Left cardiac atrium (tissue), 4 donors: ENCODE measurements around the gene ADK. TPM values are rescaled to one million over a fixed set of nuclear protein-coding genes. Genes with fewer than 3 reads are reported as not detected.
A peak's percentile ranks its signal among the peaks of the same experiment; 100 is the strongest.

Experiments
- ATAC-seq, 2 donors: fragments of 200-7000 bp; cut with Tn5 transposase; one replicate each; pipeline ENCODE4 v1.9.1; 2020; ENCODE audit warnings: mild to moderate bottlenecking in 2 of 2, moderate library complexity in 2 of 2
- DNase-seq: peaks from one replicate; pipeline ENCODE4 v3.0.0-alpha.2; 2020
- intact Hi-C, 2 donors: fragments of 100-400 bp; cut with DNase I; formaldehyde crosslinking; loops; one replicate each; pipeline versions ENCODE4 v1.14.1 to v1.15.1; 2022 to 2023
- long read RNA-seq: library from polyadenylated mRNA; unstranded; transcript quantifications from one replicate; pipeline ENCODE4 v2.0.0, GENCODE V29; 2021
- total RNA-seq, 2 donors: library from RNA; stranded (reverse); fragmentation: NEBNext Ultra II Directional; extraction: Animal tissue kit (Norgen Biotek cat#: 25700); gene quantifications; one replicate each; pipeline ENCODE4 v1.2.1, GENCODE V29; 2021
- donor health status: DM: no; HTN: yes; CAD: no.
- donor health status: DM: no; HTN: yes; CAD: no; lungs with severe emphysema.
- donor health status: DM: yes; HTN: yes; CAD: no.
- donor health status: Dilated cardiomyopathy.

Gene ADK
- total RNA-seq = 10 to 100 TPM; 31.2 to 34.9 TPM
- long read RNA-seq, transcript ADK-201 (11 exons, 1,169 nt) = major isoform, 23 of 29 reads
- long read RNA-seq, partial matches to known transcripts = 0 of 29 reads
- long read RNA-seq, other reads (novel, unspliced or antisense) = 3 of 29 reads

- DNase-seq = peak; percentile 100
- intact Hi-C loops = loop anchor here in 1 of 2 donors (10.0 kb wide), 1 partner anchor 64 kb away; no protein-coding TSS in a partner anchor
- peak; percentile 97 to 98 for ATAC-seq
Observed at GRCh38 chr10:74150990-74151878, at the start of gene ADK. Gene ADK (plus strand): TSS chr10:74151221. CDS start chr10:74151279, 58 bp downstream.

DNA sequence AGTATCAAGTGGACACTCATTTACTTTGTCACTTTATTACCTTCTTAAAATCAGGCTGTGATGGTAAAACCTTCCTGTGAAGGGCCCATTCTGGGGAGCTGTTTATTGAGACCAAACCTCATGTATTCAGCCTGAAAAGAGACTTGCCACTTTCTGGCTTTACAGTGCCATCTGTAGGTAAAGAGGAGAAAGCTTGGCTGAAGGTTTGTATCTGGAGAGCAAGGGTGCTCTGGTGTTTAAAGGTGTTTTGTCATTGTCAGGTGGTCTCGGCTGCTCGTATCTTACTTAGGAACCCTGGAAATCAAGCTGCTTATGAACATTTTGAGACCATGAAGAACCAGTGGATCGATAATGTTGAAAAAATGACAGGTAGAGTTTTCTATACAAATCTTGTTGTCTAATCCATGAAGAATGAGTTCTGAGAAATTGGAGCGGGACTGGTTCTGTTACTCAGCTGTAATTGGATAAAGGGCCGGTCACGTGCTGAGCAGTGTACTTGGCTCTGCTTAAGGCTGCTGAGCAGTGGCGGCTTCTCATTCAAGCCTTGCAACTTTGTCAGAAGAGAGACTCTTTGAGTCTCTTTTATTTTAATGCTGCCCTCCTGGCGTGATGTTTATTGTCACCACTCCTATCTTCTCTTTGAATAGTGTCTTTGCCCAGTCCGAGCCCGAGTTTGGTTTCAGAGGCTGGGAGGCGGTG lies 47.3 kb upstream of the ADK start:
- ATAC-seq = peak in 1 of 2 donors; percentile 57
- no peak for DNase-seq
- intact Hi-C loops = no loop called here

- no peak for ATAC-seq
- DNase-seq = no peak
- intact Hi-C loops = no loop called here
Observed at GRCh38 chr10:74104480-74104879, 46.5 kb upstream of the ADK start.

DNA sequence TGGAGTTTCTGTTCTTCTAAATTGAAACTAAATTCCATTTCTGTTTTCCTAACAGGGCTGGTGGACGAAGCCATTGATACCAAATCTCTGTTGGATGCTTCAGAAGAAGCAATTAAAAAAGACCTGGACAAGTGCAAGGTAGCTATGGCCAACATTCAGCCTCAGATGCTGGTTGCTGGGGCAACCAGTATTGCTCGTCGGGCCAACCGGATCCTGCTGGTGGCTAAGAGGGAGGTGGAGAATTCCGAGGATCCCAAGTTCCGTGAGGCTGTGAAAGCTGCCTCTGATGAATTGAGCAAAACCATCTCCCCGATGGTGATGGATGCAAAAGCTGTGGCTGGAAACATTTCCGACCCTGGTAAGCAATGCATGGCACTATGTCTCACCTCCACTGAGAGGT lies 46.0 kb upstream of the ADK start:
- DNase-seq (no peak), ATAC-seq (no peak)

GRCh38 chr10:74107391-74107790 lies 43.6 kb upstream of the ADK start:
- intact Hi-C loops = no loop called here
- DNase-seq = no peak

More for the DNA sequence above, 46.0 kb upstream of the ADK start:
- intact Hi-C loops = no loop called here

GRCh38 chr10:74109452-74109851 lies 41.6 kb upstream of the ADK start:
- intact Hi-C loops = no loop called here
- DNase-seq = no peak
- ATAC-seq = no peak

More at GRCh38 chr10:74107391-74107790, 43.6 kb upstream of the ADK start:
- ATAC-seq = no peak

GRCh38 chr10:74110120-74110519 lies 40.9 kb upstream of the ADK start:
- DNase-seq = no peak
- ATAC-seq = no peak
- intact Hi-C loops = no loop called here

GRCh38 chr10:74111799-74112198 lies 39.2 kb upstream of the ADK start:
- intact Hi-C loops = no loop called here
- DNase-seq (no peak), ATAC-seq (no peak)

DNA sequence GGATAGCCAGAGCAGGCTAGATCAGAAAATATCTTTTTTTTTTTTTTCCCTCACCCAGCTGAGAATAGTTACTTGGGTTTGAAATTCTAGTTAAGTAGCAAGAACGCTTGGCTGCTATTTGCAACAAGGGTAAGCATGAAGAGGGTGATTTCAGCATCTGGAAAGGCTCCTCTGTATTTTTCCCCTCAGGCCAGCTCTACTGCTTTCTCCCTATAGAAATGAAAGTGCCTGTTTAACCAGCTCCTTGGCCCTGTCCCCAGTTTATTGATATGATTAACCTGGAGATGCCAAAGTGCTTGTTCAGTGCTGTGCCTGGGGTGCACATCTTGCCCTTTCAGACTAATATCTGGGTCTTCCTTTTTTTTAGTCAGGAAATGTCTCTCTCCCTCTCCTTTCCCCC lies 37.5 kb upstream of the ADK start:
- intact Hi-C loops = no loop called here

GRCh38 chr10:74114041-74114448 lies 37.0 kb upstream of the ADK start:
- ATAC-seq = peak in 1 of 2 donors; percentile 23
- intact Hi-C loops = no loop called here
- no peak for DNase-seq

More for the DNA sequence above, 37.5 kb upstream of the ADK start:
- no peak for DNase-seq
- ATAC-seq = peak in 1 of 2 donors; percentile 7

- intact Hi-C loops = no loop called here
- DNase-seq = no peak
- ATAC-seq = no peak
Observed at GRCh38 chr10:74117738-74118137, 33.3 kb upstream of the ADK start.

DNA sequence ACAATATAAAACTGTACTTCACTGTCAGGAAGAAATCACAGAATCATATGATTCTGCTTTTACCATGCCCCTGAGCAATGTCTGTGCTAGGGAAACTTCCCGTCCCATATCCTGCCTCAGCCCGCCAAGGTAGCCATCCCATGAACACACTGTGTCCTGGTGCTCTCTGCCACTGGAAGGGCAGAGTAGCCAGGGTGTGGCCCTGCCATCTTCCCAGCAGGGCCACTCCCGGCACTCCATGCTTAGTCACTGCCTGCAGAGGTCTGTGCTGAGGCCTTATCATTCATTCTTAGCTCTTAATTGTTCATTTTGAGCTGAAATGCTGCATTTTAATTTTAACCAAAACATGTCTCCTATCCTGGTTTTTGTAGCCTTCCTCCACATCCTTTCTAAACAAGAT lies 32.2 kb upstream of the ADK start:
- DNase-seq (peak; percentile 27), ATAC-seq (peak in 1 of 2 donors; percentile 36)
- intact Hi-C loops = no loop called here

GRCh38 chr10:74120911-74121310 lies 30.1 kb upstream of the ADK start:
- intact Hi-C loops = no loop called here
- DNase-seq = no peak
- no peak for ATAC-seq

- ATAC-seq (no peak), DNase-seq (no peak)
- intact Hi-C loops = no loop called here
Observed at GRCh38 chr10:74121368-74121767, 29.7 kb upstream of the ADK start.

- intact Hi-C loops = no loop called here
- ATAC-seq (no peak), DNase-seq (no peak)
Observed at GRCh38 chr10:74122060-74122459, 29.0 kb upstream of the ADK start.

DNA sequence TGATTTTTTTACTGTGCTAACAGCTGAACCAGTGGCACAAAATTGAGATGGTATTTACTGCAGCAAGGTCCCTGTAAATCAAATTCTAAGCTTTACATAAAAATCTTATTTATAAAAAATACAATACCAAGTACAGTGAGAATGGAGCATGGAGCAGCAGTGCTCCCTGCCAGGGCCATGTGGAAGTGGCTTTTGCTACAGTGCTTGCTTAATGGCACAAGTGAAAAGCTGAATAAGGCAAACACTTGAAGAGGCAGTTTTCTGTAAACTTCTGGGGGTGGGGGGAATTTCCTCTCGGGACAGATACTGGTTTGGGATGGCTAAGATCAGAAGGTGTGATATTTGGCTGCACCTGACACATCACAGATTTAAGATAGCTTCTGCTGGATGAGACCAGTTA lies 27.9 kb upstream of the ADK start:
- ATAC-seq (no peak), DNase-seq (no peak)
- intact Hi-C loops = no loop called here

- no peak for DNase-seq
- no peak for ATAC-seq
- intact Hi-C loops = no loop called here
Observed at GRCh38 chr10:74133923-74134820, 16.8 kb upstream of the ADK start.

DNA sequence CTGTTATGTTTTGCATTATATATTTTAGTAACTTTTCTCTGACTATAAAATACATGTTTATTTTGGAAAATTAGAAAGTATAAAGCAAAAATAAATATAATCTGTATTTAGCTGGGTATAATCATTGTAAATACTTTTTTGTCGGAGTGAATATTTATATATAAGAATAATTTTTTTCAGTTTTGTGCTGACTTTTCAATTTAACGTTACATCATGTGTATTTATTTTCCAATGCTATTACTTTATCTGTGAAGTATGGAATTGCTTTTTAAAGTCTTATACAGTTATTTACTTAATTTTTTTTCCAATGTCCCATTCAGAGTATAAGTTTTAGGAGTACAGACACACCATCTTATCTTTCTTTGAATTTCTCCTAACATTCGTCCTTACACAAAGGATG lies 15.6 kb upstream of the ADK start:
- ATAC-seq (no peak), DNase-seq (no peak)
- intact Hi-C loops = no loop called here

DNA sequence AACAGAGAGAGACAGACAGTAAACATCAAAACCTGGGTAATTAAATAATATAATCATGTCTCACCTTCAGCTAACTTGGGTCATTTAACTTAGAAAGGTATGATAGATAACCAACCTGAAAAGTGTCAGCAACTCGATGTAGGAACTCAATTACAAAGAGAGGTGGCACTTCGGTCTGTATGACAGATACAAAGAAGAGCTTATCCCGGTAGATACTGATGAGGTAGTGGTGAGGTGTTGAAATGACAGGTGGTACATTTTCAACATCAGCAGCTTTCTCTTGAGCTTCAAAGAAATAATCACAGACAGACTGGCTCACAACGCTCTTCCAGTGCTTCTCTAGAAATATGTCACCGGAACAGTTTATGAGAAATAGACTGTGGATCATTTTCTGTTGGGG lies 13.0 kb upstream of the ADK start:
- ATAC-seq (no peak), DNase-seq (no peak)
- intact Hi-C loops = no loop called here
